Nephron progenitor cell (in vitro differentiated cells): Measurements from ENCODE around the gene PAH.

Experiments used
- DNase-seq: peaks from one replicate; pipeline ENCODE4 v3.0.0; 2021
- H3K27ac Mint-ChIP-seq: 2 replicates; pipeline ENCODE4 v1.8.0; 2021; ENCODE audit warnings: mild to moderate bottlenecking, moderate library complexity, mixed read lengths
- H3K27me3 Mint-ChIP-seq: 2 replicates; pipeline ENCODE4 v1.8.0; 2021; ENCODE audit warnings: mild to moderate bottlenecking, low read depth, mixed read lengths; ENCODE audit not compliant: poor library complexity
- H3K36me3 Mint-ChIP-seq: 2 replicates; pipeline ENCODE4 v1.8.0; 2021; ENCODE audit warnings: low read depth, mixed read lengths
- H3K4me1 Mint-ChIP-seq: 2 replicates; pipeline ENCODE4 v1.8.0; 2021; ENCODE audit warnings: mixed read lengths
- H3K4me3 Mint-ChIP-seq: 2 replicates; pipeline ENCODE4 v1.8.0; 2021; ENCODE audit warnings: mild to moderate bottlenecking, moderate library complexity, mixed read lengths
- H3K9me3 Mint-ChIP-seq: 2 replicates; pipeline ENCODE4 v1.8.0; 2021; ENCODE audit warnings: mild to moderate bottlenecking, moderate library complexity, mixed read lengths
- CTCF ChIP-seq: fragments of 200-600 bp; sonication (generic); IDR thresholded peaks from 2 replicates; pipeline ENCODE4 v1.5.0; 2021; ENCODE audit warnings: antibody characterized with exemption

PAH gene

GRCh38 chr12:102793921-102794320 is 123.1 kb downstream of the PAH start:
- H3K4me1 Mint-ChIP-seq: no peaks in the 10 kb centered on the region
- H3K4me3 Mint-ChIP-seq: no peak overlapping the region

More at GRCh38 chr12:102793921-102794320, 123.1 kb downstream of the PAH start:
- no peaks in the 10 kb centered on the region for H3K36me3 Mint-ChIP-seq
- peaks cover 12% of the 10 kb centered on the region for H3K27me3 Mint-ChIP-seq
- TF ChIP-seq CTCF: no peak
- DNase-seq: no peak
- no peak overlapping the region for H3K27ac Mint-ChIP-seq
- no peaks in the 10 kb centered on the region for H3K9me3 Mint-ChIP-seq
